ENCODE measurements around the gene HDAC11. TPM values are rescaled to one million over a fixed set of nuclear protein-coding genes. Genes with fewer than 3 reads are reported as not detected.

HDAC11 gene
- total RNA-seq, 4 donors from 2014 or later: 15.8 to 41.0 (median 32.2) TPM

GRCh38 chr3:13514639-13515435, 34.7 kb downstream of the HDAC11 start:
- H3K4me1 ChIP-seq: peaks cover 34 to 41% (median 39%) of the 10 kb centered on the region in 4 donors

GRCh38 chr3:13515786-13516759, 36.0 kb downstream of the HDAC11 start:
- no peak for TF ChIP-seq CTCF (IDR thresholded peaks at IDR 0.05)
- no peak for TF ChIP-seq POLR2A (IDR thresholded peaks at IDR 0.05; ENCODE audit: low read depth)
- TF ChIP-seq POLR2AphosphoS5 (IDR thresholded peaks at IDR 0.05): no peak
- TF ChIP-seq EP300 (IDR thresholded peaks at IDR 0.05): no peak
- H3K36me3 ChIP-seq: no peaks in the 10 kb centered on the region
- DNase-seq (ENCODE audit: extremely low spot score): no peak
- peaks cover 34 to 42% (median 39%) of the 10 kb centered on the region in 4 donors for H3K4me1 ChIP-seq
- H3K4me3 ChIP-seq: no peak overlapping the region
- H3K27me3 ChIP-seq: peaks cover 0 to 17% (median 0%) of the 10 kb centered on the region in 4 donors
- whole genome bisulfite sequencing: 69% methylated on average over 21 of the region's 26 CpGs
- peak overlapping the region; percentile 62 to 72 (median 68) for H3K27ac ChIP-seq (replicated peaks in 1 of 4)
- intact Hi-C loops (cut with DNase I): no loop called here
- H3K9me3 ChIP-seq: no peaks in the 10 kb centered on the region

More at GRCh38 chr3:13514639-13515435, 34.7 kb downstream of the HDAC11 start:
- DNase-seq (ENCODE audit: extremely low spot score): no peak
- Histone ChIP-seq H3K9me3 (no peaks in the 10 kb centered on the region), H3K4me3 (no peak overlapping the region), H3K36me3 (no peaks in the 10 kb centered on the region), H3K27me3 (peaks cover 0 to 17% (median 0%) of the 10 kb centered on the region in 4 donors), H3K27ac (replicated peaks in 1 of 4) (peak overlapping the region in 1 of 4 donors; percentile 45)
- TF ChIP-seq POLR2A (IDR thresholded peaks at IDR 0.05; ENCODE audit: low read depth): no peak
- no peak for TF ChIP-seq POLR2AphosphoS5 (IDR thresholded peaks at IDR 0.05)
- TF ChIP-seq EP300 (IDR thresholded peaks at IDR 0.05): no peak
- TF ChIP-seq CTCF (IDR thresholded peaks at IDR 0.05): no peak
- 84% methylated on average over 6 of the region's 6 CpGs for WGBS
- intact Hi-C loops (cut with DNase I): no loop called here

GRCh38 chr3:13516760-13517135, 36.6 kb downstream of the HDAC11 start:
- peak overlapping the region; percentile 62 to 72 (median 68) for H3K27ac ChIP-seq (replicated peaks in 1 of 4)

GRCh38 chr3:13517253-13517977, 37.3 kb downstream of the HDAC11 start:
- Histone ChIP-seq H3K4me1 (peaks cover 34 to 42% (median 39%) of the 10 kb centered on the region in 4 donors), H3K9me3 (no peaks in the 10 kb centered on the region), H3K27ac (replicated peaks in 1 of 4) (peak overlapping the region; percentile 62 to 72 (median 68)), H3K4me3 (no peak overlapping the region), H3K27me3 (peaks cover 0 to 17% (median 0%) of the 10 kb centered on the region in 4 donors), H3K36me3 (no peaks in the 10 kb centered on the region)
- TF ChIP-seq CTCF (IDR thresholded peaks at IDR 0.05) (no peak), POLR2AphosphoS5 (IDR thresholded peaks at IDR 0.05) (peak; percentile 25 to 52)
- DNase-seq (ENCODE audit: extremely low spot score): no peak
- 100% methylated on average over 1 of the region's 18 CpGs for WGBS
- intact Hi-C loops (cut with DNase I): no loop called here

More at GRCh38 chr3:13516760-13517135, 36.6 kb downstream of the HDAC11 start:
- WGBS: 91% methylated on average over 9 of the region's 9 CpGs
- Histone ChIP-seq H3K9me3 (no peaks in the 10 kb centered on the region), H3K4me3 (no peak overlapping the region), H3K27me3 (peaks cover 0 to 17% (median 0%) of the 10 kb centered on the region in 4 donors), H3K4me1 (peaks cover 34 to 42% (median 39%) of the 10 kb centered on the region in 4 donors), H3K36me3 (no peaks in the 10 kb centered on the region)
- no peak for TF ChIP-seq POLR2A (IDR thresholded peaks at IDR 0.05; ENCODE audit: low read depth)
- intact Hi-C loops (cut with DNase I): no loop called here
- no peak for DNase-seq (ENCODE audit: extremely low spot score)
